A549 (cell line): ENCODE measurements around the gene PRSS53.

Experiments used
- RCOR1 ChIP-seq: fragments of 150-350 bp; IDR thresholded peaks from 2 replicates; pipeline ENCODE4 v1.6.1; 2014; ENCODE audit warnings: antibody characterized with exemption, low read length, low read depth
- TF ChIP-seq, protein P1 (sequence below): fragments of >200 bp; sonication (Bioruptor Twin); formaldehyde crosslinking; IDR thresholded peaks from 3 replicates; pipeline ENCODE4 v1.5.1; 2016

DNA sequence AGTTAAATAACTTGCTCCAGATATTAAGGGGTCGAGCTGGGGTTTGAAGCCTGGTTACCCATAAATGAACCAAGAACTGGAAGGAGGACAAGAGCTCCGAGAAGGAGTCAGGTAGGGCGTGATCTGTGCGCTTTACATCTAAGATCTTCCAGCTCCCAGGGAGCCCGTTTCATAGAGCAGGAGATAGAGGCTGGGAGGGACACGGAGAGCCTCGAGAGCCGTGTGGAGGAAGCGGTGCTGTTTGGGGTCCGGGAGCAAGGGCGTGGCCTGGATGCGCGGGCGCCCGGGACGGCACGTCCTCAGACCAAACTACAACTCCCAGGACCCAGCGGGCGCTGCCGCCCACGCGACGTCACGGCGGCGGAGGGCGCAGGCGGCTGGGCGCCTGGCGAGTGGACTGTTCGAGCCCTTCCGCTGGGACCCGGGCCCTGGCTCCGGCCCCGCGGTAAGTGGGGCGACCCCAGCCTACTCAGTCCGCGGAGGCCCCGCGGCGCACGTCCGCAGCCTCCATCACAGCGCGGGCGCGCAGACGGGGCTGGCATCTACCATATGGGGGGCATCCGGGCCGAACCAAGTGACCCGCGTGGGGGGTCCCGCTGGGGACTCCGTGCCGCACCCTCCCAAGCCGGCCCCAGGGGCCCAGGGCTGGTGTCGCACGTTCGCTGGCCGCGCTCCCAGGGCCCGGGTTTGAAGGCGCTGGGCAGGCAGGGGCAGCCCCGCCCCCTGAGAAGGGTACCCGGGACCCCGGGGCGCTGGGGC is 19.5 kb upstream of the PRSS53 start, which contains the start of gene BCKDK:
- no peak for TF ChIP-seq RCOR1
- TF ChIP-seq, protein P1, sequence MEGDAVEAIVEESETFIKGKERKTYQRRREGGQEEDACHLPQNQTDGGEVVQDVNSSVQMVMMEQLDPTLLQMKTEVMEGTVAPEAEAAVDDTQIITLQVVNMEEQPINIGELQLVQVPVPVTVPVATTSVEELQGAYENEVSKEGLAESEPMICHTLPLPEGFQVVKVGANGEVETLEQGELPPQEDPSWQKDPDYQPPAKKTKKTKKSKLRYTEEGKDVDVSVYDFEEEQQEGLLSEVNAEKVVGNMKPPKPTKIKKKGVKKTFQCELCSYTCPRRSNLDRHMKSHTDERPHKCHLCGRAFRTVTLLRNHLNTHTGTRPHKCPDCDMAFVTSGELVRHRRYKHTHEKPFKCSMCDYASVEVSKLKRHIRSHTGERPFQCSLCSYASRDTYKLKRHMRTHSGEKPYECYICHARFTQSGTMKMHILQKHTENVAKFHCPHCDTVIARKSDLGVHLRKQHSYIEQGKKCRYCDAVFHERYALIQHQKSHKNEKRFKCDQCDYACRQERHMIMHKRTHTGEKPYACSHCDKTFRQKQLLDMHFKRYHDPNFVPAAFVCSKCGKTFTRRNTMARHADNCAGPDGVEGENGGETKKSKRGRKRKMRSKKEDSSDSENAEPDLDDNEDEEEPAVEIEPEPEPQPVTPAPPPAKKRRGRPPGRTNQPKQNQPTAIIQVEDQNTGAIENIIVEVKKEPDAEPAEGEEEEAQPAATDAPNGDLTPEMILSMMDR, result no peak
